Cardiac muscle cell (in vitro differentiated cells and primary cell): ENCODE results near the gene NME7. TPM values are rescaled to one million over a fixed set of nuclear protein-coding genes. Genes with fewer than 3 reads are reported as not detected.

Experiments used
- DNase-seq, 2 donors: peaks; one replicate each; pipeline versions ENCODE4 v3.0.0 to v3.0.0-alpha.2; 2010 to 2017; ENCODE audit warnings: low read depth in 1 of 2, low spot score in 1 of 2
- H3K27ac ChIP-seq: fragments of 200-600 bp; sonication (generic); 2 replicates; pipeline ENCODE4 v1.5.1; 2016
- H3K27me3 ChIP-seq: fragments of 200-600 bp; sonication (generic); 2 replicates; pipeline ENCODE4 v1.6.0; 2016; ENCODE audit warnings: control low read depth
- H3K36me3 ChIP-seq: fragments of 200-600 bp; sonication (generic); 2 replicates; pipeline ENCODE4 v1.5.1; 2016; ENCODE audit warnings: control low read depth
- H3K4me1 ChIP-seq: fragments of 200-600 bp; sonication (generic); 2 replicates; pipeline ENCODE4 v1.8.1; 2017; ENCODE audit warnings: low read depth, mild to moderate bottlenecking, mixed run types
- H3K4me3 ChIP-seq: fragments of 200-600 bp; sonication (generic); 2 replicates; pipeline ENCODE4 v1.5.1; 2016; ENCODE audit warnings: mild to moderate bottlenecking
- H3K9me3 ChIP-seq: fragments of 200-600 bp; sonication (generic); 2 replicates; pipeline ENCODE4 v1.5.1; 2017; ENCODE audit warnings: low read depth, mild to moderate bottlenecking, control low read depth
- polyA plus RNA-seq: library from polyadenylated mRNA; unstranded; fragments of >200 nt; fragmentation: Nextera tagmentation; extraction: Ambion mirVana; gene quantifications from 2 replicates; pipeline ENCODE4 v1.2.1, GENCODE V29; 2016
- total RNA-seq: library from RNA; depleted of rRNA; stranded (reverse); fragments of >200 nt; gene quantifications from 2 replicates; pipeline ENCODE4 v1.2.3, GENCODE V29; 2016
- TF ChIP-seq, protein P1 (sequence below): IDR thresholded peaks from 2 replicates; pipeline ENCODE4 v1.5.1; 2012; ENCODE audit warnings: low read depth, mild to moderate bottlenecking, low read length

Gene NME7
- total and polyA plus RNA-seq, 2 experiments from 2014 or later, result 10.1 to 110 TPM

DNA sequence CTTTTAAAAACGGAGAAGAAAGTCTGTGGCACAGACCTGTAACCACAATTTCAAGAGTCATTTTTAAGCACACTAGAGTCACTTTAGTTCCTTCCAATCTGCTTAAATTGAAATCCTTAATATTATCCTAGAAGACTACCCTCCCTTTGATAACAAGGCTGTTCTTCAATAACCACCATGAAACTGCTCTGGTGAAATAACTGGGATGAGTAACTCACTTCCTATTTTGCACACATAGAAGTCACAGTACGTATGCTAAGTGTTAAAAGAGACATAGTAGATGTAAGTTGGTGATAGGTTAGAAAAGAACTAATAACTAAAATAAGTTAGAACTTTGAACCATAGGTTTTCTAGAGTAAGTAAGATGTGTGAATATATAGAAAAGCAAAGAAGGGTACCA lies 107.8 kb downstream of the NME7 start:
- no peaks in the 10 kb centered on the region for H3K36me3 ChIP-seq
- no peak for DNase-seq
- no peaks in the 10 kb centered on the region for H3K4me1 ChIP-seq
- H3K9me3 ChIP-seq, result no peaks in the 10 kb centered on the region
- no peak overlapping the region for H3K4me3 ChIP-seq
- no peaks in the 10 kb centered on the region for H3K27me3 ChIP-seq
- no peak overlapping the region for H3K27ac ChIP-seq
- TF ChIP-seq, protein P1, sequence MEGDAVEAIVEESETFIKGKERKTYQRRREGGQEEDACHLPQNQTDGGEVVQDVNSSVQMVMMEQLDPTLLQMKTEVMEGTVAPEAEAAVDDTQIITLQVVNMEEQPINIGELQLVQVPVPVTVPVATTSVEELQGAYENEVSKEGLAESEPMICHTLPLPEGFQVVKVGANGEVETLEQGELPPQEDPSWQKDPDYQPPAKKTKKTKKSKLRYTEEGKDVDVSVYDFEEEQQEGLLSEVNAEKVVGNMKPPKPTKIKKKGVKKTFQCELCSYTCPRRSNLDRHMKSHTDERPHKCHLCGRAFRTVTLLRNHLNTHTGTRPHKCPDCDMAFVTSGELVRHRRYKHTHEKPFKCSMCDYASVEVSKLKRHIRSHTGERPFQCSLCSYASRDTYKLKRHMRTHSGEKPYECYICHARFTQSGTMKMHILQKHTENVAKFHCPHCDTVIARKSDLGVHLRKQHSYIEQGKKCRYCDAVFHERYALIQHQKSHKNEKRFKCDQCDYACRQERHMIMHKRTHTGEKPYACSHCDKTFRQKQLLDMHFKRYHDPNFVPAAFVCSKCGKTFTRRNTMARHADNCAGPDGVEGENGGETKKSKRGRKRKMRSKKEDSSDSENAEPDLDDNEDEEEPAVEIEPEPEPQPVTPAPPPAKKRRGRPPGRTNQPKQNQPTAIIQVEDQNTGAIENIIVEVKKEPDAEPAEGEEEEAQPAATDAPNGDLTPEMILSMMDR, result no peak

DNA sequence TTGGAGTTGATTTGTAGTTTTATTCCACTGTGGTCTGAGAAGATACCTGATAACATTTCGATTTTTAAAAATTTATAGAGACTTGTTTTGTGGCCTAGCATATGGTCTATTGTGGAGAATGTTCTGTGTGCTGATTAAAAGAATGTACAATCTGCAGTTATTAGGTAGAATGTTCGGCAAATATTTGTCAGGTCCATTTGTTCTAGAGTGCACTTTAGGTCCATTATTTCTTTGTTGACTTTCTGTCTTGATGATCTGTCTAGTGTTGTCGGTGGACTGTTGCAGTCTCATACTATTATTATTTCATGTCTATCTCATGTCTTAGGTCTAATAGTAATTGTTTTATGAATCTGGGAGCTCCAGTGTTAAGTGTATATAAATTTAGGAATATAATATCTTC lies 116.8 kb downstream of the NME7 start:
- Histone ChIP-seq H3K9me3 (no peaks in the 10 kb centered on the region), H3K36me3 (no peaks in the 10 kb centered on the region), H3K4me1 (no peaks in the 10 kb centered on the region), H3K4me3 (no peak overlapping the region), H3K27me3 (no peaks in the 10 kb centered on the region), H3K27ac (no peak overlapping the region)
- no peak for DNase-seq
- TF ChIP-seq, protein P1, result no peak

DNA sequence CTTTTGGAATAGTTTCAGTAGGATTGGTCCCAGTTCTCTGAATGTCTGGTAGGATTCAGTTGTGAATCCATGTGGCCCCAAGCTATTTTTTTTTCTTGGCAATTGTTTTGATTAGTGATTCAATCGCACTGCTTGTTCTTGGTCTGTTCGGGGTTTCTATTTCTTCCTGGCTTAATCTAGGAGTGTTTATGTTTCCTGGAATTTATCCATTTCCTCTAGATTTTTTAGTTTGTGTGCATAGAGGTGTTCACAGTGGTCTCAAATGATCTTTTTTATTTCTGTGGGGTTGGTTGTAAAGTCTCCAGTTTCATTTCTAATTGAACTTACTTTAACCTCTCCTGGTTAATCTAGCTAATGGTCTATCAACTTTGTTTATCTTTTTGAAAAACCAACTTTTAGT lies 117.6 kb downstream of the NME7 start:
- H3K4me1 ChIP-seq, result no peaks in the 10 kb centered on the region
- peak in 1 of 2 donors; percentile 12 for DNase-seq
- no peak overlapping the region for H3K4me3 ChIP-seq
- H3K36me3 ChIP-seq, result no peaks in the 10 kb centered on the region
- no peaks in the 10 kb centered on the region for H3K27me3 ChIP-seq
- H3K9me3 ChIP-seq, result no peaks in the 10 kb centered on the region
- TF ChIP-seq, protein P1, result no peak
- H3K27ac ChIP-seq, result no peak overlapping the region

DNA sequence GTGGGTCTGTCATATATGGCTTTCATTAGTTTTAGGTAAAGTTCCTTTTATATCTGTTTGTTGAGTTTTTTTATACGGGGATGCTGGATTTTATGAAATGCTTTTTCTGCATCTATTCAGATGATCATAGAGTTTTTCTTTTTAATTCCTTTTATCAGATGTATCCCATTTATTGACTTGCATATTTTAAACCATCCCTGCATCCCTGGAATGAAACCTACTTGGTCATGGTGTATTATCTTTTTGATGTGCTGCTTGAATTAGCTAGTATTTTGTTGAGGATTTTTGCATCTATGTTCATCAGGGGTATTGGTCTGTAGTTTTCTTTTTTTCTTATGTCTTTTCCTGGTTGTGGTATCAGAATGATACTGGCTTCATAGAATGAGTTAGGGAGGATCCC lies 118.0 kb downstream of the NME7 start:
- Histone ChIP-seq H3K4me1 (no peaks in the 10 kb centered on the region), H3K27me3 (no peaks in the 10 kb centered on the region), H3K27ac (no peak overlapping the region), H3K36me3 (no peaks in the 10 kb centered on the region), H3K9me3 (no peaks in the 10 kb centered on the region), H3K4me3 (no peak overlapping the region)
- DNase-seq, result no peak
- TF ChIP-seq, protein P1, result no peak

DNA sequence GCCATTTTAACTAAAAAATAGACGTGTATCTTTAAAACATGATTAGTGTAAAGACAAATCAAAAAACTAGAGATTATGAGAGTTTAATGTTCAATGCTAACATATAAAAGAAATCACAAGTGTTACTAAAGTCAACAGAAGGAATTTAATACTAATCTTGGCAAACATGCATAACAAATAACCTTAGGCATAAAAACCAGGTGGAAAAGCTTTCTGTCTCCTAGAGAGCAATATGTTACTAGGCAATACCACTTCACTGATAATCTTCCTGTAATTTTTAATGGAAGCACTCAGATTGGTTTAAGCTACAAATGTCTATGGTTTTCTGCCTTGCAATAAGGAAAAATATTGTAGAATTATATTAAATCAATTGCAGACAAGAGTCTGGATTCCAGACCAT lies 121.9 kb downstream of the NME7 start:
- Histone ChIP-seq H3K4me1 (peaks cover 5% of the 10 kb centered on the region), H3K27ac (no peak overlapping the region), H3K9me3 (no peaks in the 10 kb centered on the region), H3K4me3 (no peak overlapping the region), H3K36me3 (no peaks in the 10 kb centered on the region), H3K27me3 (no peaks in the 10 kb centered on the region)
- TF ChIP-seq, protein P1, result no peak
- DNase-seq, result no peak
